ENCODE data around the gene GPNMB. TPM values are rescaled to one million over a fixed set of nuclear protein-coding genes. Genes with fewer than 3 reads are reported as not detected.

The GPNMB gene
- total RNA-seq, 2 experiments from 2014 or later = 1.2 to 1.5 TPM

DNA sequence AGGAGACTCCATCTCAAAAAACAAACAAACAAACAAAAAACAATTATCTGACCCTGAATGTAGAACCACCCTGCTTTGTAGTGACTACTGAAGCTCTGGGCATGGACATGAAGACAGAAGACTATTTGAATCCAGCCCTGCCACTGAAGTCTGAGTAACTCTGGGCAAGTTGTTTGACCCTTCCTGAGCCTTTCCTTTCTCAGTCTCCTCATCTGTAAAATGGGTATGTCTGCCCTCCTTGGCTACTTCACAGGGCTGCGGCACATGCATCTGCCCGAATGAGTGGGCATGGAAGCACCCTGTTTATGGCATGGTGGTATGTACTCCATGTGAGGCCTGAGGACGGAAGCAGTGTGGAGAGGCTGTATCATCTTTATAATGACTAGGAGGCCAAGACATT, 30.4 kb downstream of the GPNMB start:
- intact Hi-C loops (cut with micrococcal nuclease) = loop anchor here (5.0 to 10.0 kb wide), 4 partner anchors 70 to 438 kb away; partner anchors contain the start of genes IGF2BP3, STK31 and TRA2A
- H3K4me3 Mint-ChIP-seq = no peak overlapping the region
- H3K27me3 Mint-ChIP-seq = peaks cover 6% of the 10 kb centered on the region
- H3K36me3 Mint-ChIP-seq (ENCODE audit: low read depth) = no peaks in the 10 kb centered on the region
- DNase-seq (no peak), ATAC-seq (no peak)
- H3K27ac Mint-ChIP-seq = no peak overlapping the region
- TF ChIP-seq, protein P1, sequence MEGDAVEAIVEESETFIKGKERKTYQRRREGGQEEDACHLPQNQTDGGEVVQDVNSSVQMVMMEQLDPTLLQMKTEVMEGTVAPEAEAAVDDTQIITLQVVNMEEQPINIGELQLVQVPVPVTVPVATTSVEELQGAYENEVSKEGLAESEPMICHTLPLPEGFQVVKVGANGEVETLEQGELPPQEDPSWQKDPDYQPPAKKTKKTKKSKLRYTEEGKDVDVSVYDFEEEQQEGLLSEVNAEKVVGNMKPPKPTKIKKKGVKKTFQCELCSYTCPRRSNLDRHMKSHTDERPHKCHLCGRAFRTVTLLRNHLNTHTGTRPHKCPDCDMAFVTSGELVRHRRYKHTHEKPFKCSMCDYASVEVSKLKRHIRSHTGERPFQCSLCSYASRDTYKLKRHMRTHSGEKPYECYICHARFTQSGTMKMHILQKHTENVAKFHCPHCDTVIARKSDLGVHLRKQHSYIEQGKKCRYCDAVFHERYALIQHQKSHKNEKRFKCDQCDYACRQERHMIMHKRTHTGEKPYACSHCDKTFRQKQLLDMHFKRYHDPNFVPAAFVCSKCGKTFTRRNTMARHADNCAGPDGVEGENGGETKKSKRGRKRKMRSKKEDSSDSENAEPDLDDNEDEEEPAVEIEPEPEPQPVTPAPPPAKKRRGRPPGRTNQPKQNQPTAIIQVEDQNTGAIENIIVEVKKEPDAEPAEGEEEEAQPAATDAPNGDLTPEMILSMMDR (IDR thresholded peaks at IDR 0.05) = no peak
- peaks cover 12% of the 10 kb centered on the region for H3K4me1 Mint-ChIP-seq (ENCODE audit: low read depth)
- ChIA-PET CTCF (interaction anchor here (0.7 to 6.9 kb wide), 28 partner anchors 8 to 270 kb away, joined by 3 to 55 read pairs (median 4); no protein-coding TSS in a partner anchor), POLR2A (no interaction called here)
- no peaks in the 10 kb centered on the region for H3K9me3 Mint-ChIP-seq

DNA sequence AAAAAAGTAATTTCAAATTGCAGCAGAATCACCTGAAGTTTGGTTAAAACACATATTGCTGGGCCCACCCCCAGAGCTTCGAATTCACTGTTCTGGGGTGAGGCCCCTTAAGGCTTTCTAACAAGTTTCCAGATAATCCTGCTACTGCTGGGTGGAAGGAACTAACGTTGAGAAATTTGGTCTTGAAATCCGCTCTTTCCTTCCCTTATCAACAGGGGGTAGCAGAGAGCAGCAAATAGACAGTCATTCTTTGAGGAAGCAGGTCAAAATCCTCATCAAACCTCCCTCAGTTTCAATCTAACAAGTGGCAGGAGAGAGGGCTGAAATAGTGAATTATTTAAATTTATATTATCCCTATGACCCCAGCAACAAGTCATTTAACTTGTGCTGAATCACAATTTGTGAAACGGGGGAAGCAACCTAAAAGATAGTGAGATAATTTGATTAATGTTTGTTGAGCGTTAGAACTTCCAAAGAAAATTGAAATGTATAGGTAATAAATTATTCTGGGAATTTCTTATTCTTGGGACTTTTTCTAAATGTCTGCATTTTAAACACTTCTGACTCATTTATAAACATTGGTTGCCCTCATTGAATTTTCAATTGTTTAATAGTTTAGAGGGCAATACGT, 30.9 kb downstream of the GPNMB start:
- no peak overlapping the region for H3K27ac Mint-ChIP-seq
- TF ChIP-seq, protein P1 (IDR thresholded peaks at IDR 0.05) = peak; percentile 79
- DNase-seq = peak; percentile 44
- H3K4me1 Mint-ChIP-seq (ENCODE audit: low read depth) = peaks cover 12% of the 10 kb centered on the region
- peak; percentile 62 for ATAC-seq
- no peaks in the 10 kb centered on the region for H3K9me3 Mint-ChIP-seq
- H3K36me3 Mint-ChIP-seq (ENCODE audit: low read depth) = no peaks in the 10 kb centered on the region
- CTCF ChIA-PET = interaction anchor here (0.7 to 6.9 kb wide), 30 partner anchors 8 to 270 kb away, joined by 3 to 55 read pairs (median 4); no protein-coding TSS in a partner anchor
- H3K4me3 Mint-ChIP-seq = no peak overlapping the region
- peaks cover 1% of the 10 kb centered on the region for H3K27me3 Mint-ChIP-seq
- POLR2A ChIA-PET = no interaction called here
- intact Hi-C loops (cut with micrococcal nuclease) = loop anchor here (5.0 to 10.0 kb wide), 4 partner anchors 70 to 437 kb away; partner anchors contain the start of genes IGF2BP3, STK31 and TRA2A

DNA sequence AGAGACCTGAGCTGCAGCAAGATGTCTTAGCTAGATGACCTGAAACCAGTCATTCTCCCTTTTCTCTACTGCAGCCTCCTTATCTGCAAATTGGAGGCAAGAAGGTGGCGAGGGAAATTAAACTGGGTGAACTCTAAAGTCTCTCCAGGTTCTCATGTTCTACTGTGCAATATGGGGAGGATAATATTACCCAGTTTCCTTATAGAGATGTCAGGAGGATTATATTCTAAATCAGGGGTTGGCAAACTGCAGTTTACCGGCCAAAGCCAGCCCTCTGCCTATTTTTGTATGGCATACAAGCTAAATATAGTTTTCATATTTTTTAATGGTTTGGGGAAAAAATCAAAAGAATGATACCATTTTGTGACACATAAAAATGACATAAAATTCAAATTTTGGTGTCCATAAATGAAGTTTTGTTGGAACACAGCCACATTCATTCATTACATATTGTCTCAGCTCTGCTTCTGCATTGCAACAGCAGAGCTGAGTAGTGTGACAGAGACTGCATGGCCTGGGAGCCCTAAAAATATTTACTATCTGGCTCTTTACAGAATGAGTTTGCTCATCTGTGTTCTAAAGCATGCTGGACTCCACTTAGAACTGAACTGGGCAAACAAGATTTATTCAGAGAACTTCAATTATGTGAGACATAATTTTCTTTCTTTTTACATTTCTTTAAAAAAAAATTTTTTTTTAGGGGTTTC, 33.4 kb downstream of the GPNMB start:
- POLR2A ChIA-PET = no interaction called here
- ATAC-seq (no peak), DNase-seq (no peak)
- Mint-ChIP-seq H3K27ac (no peak overlapping the region), H3K9me3 (no peaks in the 10 kb centered on the region), H3K36me3 (ENCODE audit: low read depth) (no peaks in the 10 kb centered on the region), H3K4me3 (no peak overlapping the region), H3K27me3 (no peaks in the 10 kb centered on the region), H3K4me1 (ENCODE audit: low read depth) (peaks cover 6% of the 10 kb centered on the region)
- TF ChIP-seq, protein P1 (IDR thresholded peaks at IDR 0.05) = no peak
- intact Hi-C loops (cut with micrococcal nuclease) = loop anchor here (5.0 to 10.0 kb wide), 4 partner anchors 67 to 435 kb away; partner anchors contain the start of genes IGF2BP3, STK31 and TRA2A
- CTCF ChIA-PET = interaction anchor here (0.7 to 5.6 kb wide), 7 partner anchors 7 to 167 kb away, joined by 3 to 30 read pairs (median 3); no protein-coding TSS in a partner anchor

DNA sequence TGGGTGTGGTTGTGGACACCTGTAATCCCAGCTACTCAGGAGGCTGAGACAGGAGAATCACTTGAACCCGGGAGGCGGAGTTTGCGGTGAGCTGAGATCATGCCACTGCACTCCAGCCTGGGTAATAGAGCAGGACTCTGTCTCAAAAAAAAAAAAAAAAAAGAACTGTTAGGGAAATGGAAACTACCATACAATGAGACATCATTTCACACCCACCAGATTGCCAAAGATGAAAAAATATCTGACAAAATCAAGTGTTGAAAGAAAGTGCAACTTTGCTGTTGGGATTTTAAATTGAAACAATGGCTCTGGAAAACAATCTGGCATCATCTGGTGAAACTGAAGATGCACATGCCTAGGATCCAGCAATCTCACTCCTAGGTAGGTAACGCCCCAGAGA, 36.5 kb downstream of the GPNMB start:
- intact Hi-C loops (cut with micrococcal nuclease) = no loop called here
- DNase-seq = peak; percentile 18
- ChIA-PET CTCF (interaction anchor here (1.5 to 5.6 kb wide), 2 partner anchors 10 to 21 kb away, joined by 6 to 30 read pairs; no protein-coding TSS in a partner anchor), POLR2A (interaction anchor here (1.3 kb wide), 1 partner anchor 248 kb away, joined by 3 read pairs; no protein-coding TSS in a partner anchor)
- no peak overlapping the region for H3K27ac Mint-ChIP-seq
- TF ChIP-seq, protein P1 (IDR thresholded peaks at IDR 0.05) = no peak
- no peaks in the 10 kb centered on the region for H3K36me3 Mint-ChIP-seq (ENCODE audit: low read depth)
- H3K27me3 Mint-ChIP-seq = no peaks in the 10 kb centered on the region
- H3K4me3 Mint-ChIP-seq = no peak overlapping the region
- no peak for ATAC-seq
- H3K9me3 Mint-ChIP-seq = no peaks in the 10 kb centered on the region
- H3K4me1 Mint-ChIP-seq (ENCODE audit: low read depth) = peaks cover 10% of the 10 kb centered on the region

All from activated CD8-positive, alpha-beta T cell treated with anti-CD3 and anti-CD28 coated beads for 36 hours (primary cell).